GM23338 (cell line): Measurements from ENCODE around the gene ROR1. TPM values are rescaled to one million over a fixed set of nuclear protein-coding genes. Genes with fewer than 3 reads are reported as not detected.

ENCODE experiments used
- ATAC-seq: fragments of 200-7000 bp; cut with Tn5 transposase; 3 replicates; pipeline ENCODE4 v1.9.1; 2020
- DNase-seq: peaks from one replicate; pipeline ENCODE4 v3.0.0-alpha.2; 2015; ENCODE audit warnings: low spot score
- H2AFZ ChIP-seq: fragments of 200-600 bp; sonication (generic); 2 replicates; pipeline ENCODE4 v1.8.0; 2016; ENCODE audit warnings: antibody characterized with exemption, mild to moderate bottlenecking, moderate library complexity
- H3F3A ChIP-seq: fragments of 200-600 bp; sonication (generic); replicated peaks from 2 replicates; pipeline ENCODE4 v1.8.0; 2017; ENCODE audit warnings: antibody characterized with exemption, mixed run types, low read depth
- H3K27ac ChIP-seq: fragments of 200-600 bp; sonication (generic); 2 replicates; pipeline ENCODE4 v1.6.1; 2016; ENCODE audit warnings: low read depth
- H3K27me3 ChIP-seq: fragments of 200-600 bp; sonication (generic); 2 replicates; pipeline ENCODE4 v1.8.0; 2016; ENCODE audit warnings: mild to moderate bottlenecking, mixed run types, moderate library complexity; ENCODE audit not compliant: insufficient read depth
- H3K36me3 ChIP-seq: fragments of 200-600 bp; sonication (generic); 2 replicates; pipeline ENCODE4 v1.8.0; 2016; ENCODE audit warnings: mild to moderate bottlenecking; ENCODE audit not compliant: insufficient read depth
- H3K4me1 ChIP-seq: fragments of 200-600 bp; sonication (generic); 2 replicates; pipeline ENCODE4 v1.8.0; 2016; ENCODE audit warnings: mild to moderate bottlenecking, moderate library complexity; ENCODE audit not compliant: insufficient read depth
- H3K4me2 ChIP-seq: fragments of 200-600 bp; sonication (generic); 2 replicates; pipeline ENCODE4 v1.7.1; 2017; ENCODE audit warnings: mixed run types
- H3K4me3 ChIP-seq: fragments of 200-600 bp; sonication (generic); 2 replicates; pipeline ENCODE4 v1.6.1; 2016; ENCODE audit warnings: mixed run types
- H3K79me2 ChIP-seq: fragments of 200-600 bp; sonication (generic); replicated peaks from 2 replicates; pipeline ENCODE4 v1.8.0; 2017; ENCODE audit warnings: mild to moderate bottlenecking; ENCODE audit not compliant: insufficient read depth
- H3K9me2 ChIP-seq: fragments of 200-600 bp; sonication (generic); 2 replicates; pipeline ENCODE4 v1.8.0; 2017; ENCODE audit not compliant: insufficient read depth
- H4K20me1 ChIP-seq: fragments of 200-600 bp; sonication (generic); replicated peaks from 2 replicates; pipeline ENCODE4 v1.8.0; 2017; ENCODE audit warnings: mild to moderate bottlenecking; ENCODE audit not compliant: insufficient read depth
- H3K27ac Mint-ChIP-seq: 2 replicates; pipeline ENCODE4 v1.8.0; 2020; ENCODE audit warnings: inconsistent platforms, mild to moderate bottlenecking, moderate library complexity, mixed read lengths
- H3K27me3 Mint-ChIP-seq: 3 replicates; pipeline ENCODE4 v1.8.0; 2022; ENCODE audit warnings: low read depth, mild to moderate bottlenecking, moderate library complexity, mixed read lengths, inconsistent platforms; ENCODE audit not compliant: insufficient read depth, poor library complexity
- H3K36me3 Mint-ChIP-seq: 3 replicates; pipeline ENCODE4 v1.8.0; 2021; ENCODE audit warnings: low read depth, mild to moderate bottlenecking, inconsistent platforms, moderate library complexity, mixed read lengths
- H3K4me1 Mint-ChIP-seq: 3 replicates; pipeline ENCODE4 v1.8.0; 2020; ENCODE audit warnings: mild to moderate bottlenecking, inconsistent platforms, mixed read lengths
- H3K4me3 Mint-ChIP-seq: 3 replicates; pipeline ENCODE4 v1.8.0; 2021; ENCODE audit warnings: moderate library complexity, mild to moderate bottlenecking, inconsistent platforms, mixed read lengths
- H3K9me3 Mint-ChIP-seq: 3 replicates; pipeline ENCODE4 v1.8.0; 2020; ENCODE audit warnings: moderate library complexity, mild to moderate bottlenecking, inconsistent platforms, mixed read lengths
- CREB1 ChIP-seq: fragments of 250-450 bp; sonication (Bioruptor Pico); IDR thresholded peaks from 2 replicates; pipeline ENCODE4 v1.5.0; 2020; ENCODE audit warnings: low read depth, mild to moderate bottlenecking, moderate library complexity
- ETS1 ChIP-seq: IDR thresholded peaks from 2 replicates; pipeline ENCODE4 v1.6.1; 2016; ENCODE audit warnings: antibody characterized with exemption
- NANOG ChIP-seq: IDR thresholded peaks from 2 replicates; pipeline ENCODE4 v1.6.1; 2016; ENCODE audit warnings: antibody characterized with exemption, borderline replicate concordance
- ZNF114 ChIP-seq: fragments of 250-450 bp; sonication (Bioruptor Pico); IDR thresholded peaks from 2 replicates; pipeline ENCODE4 v1.5.0; 2020; ENCODE audit warnings: mild to moderate bottlenecking, moderate library complexity
- ZNF462 ChIP-seq: fragments of 250-450 bp; sonication (Bioruptor Pico); IDR thresholded peaks from 2 replicates; pipeline ENCODE4 v1.5.0; 2020; ENCODE audit warnings: mild to moderate bottlenecking, moderate library complexity
- polyA plus RNA-seq: library from polyadenylated mRNA; unstranded; fragments of >200 nt; fragmentation: Nextera tagmentation; extraction: Ambion mirVana; gene quantifications from 2 replicates; pipeline ENCODE4 v1.2.1, GENCODE V29; 2016
- total RNA-seq: library from RNA; depleted of rRNA; stranded (reverse); fragments of >200 nt; shearing (Covaris generic); gene quantifications from 2 replicates; pipeline ENCODE4 v1.2.3, GENCODE V29; 2014

ROR1 gene
- total and polyA plus RNA-seq, 2 experiments from 2014 or later: 59.7 to 96.0 TPM

- Histone ChIP-seq H3K4me2 (no peak overlapping the region), H3F3A (no peaks in the 10 kb centered on the region), H3K4me1 (peaks cover 28% of the 10 kb centered on the region), H3K27me3 (no peaks in the 10 kb centered on the region), H2AFZ (no peak overlapping the region), H3K27ac (peak overlapping the region; percentile 10; the same call in 1 of the 2 replicates), H3K9me2 (peaks cover 2% of the 10 kb centered on the region; the same call in 1 of the 2 replicates), H3K79me2 (peaks cover 85% of the 10 kb centered on the region), H3K4me3 (no peak overlapping the region), H4K20me1 (peaks cover 27% of the 10 kb centered on the region), H3K36me3 (no peaks in the 10 kb centered on the region)
- Mint-ChIP-seq H3K36me3 (peaks cover 5% of the 10 kb centered on the region; the same call in 2 of the 3 replicates), H3K4me1 (peaks cover 49% of the 10 kb centered on the region), H3K27ac (0 out of 2 replicates have a peak overlapping the region, but pooled peaks have one; percentile 0), H3K9me3 (no peaks in the 10 kb centered on the region), H3K27me3 (peaks cover 5% of the 10 kb centered on the region), H3K4me3 (no peak overlapping the region)
- no peak for TF ChIP-seq ETS1
- TF ChIP-seq ZNF462 (CRISPR knock-in tag): no peak
- TF ChIP-seq CREB1 (CRISPR knock-in tag): no peak
- no peak for TF ChIP-seq NANOG
- no peak for TF ChIP-seq ZNF114
- DNase-seq: no peak
- ATAC-seq: no peak
Measured at GRCh38 chr1:63984257-63984929, 210.6 kb downstream of the ROR1 start.
